Common myeloid progenitor, CD34-positive (primary cell): ENCODE data around the gene CCDC47.
A peak's percentile ranks its signal among the peaks of the same experiment; 100 is the strongest.

Experiments used
- CTCF ChIA-PET: fragments of 350-600 bp; sonication (Branson Sonifier 250); formaldehyde crosslinking; loops from one replicate; lab custom pipeline; 2021; ENCODE audit warnings: antibody characterized with exemption; lab: Charles Lee
- POLR2A ChIA-PET: fragments of 350-600 bp; sonication (Branson Sonifier 250); formaldehyde crosslinking; loops from one replicate; lab custom pipeline; 2021; ENCODE audit warnings: antibody characterized with exemption; lab: Charles Lee
- DNase-seq, 3 donors: peaks; one replicate each; pipeline versions ENCODE4 v3.0.0 to v3.0.0-alpha.2; 2013
- H3K27ac ChIP-seq, 2 experiments: 1 replicate in 1 of 2; 2 replicates in 1 of 2; pipeline ENCODE4 v1.7.0; 2013; ENCODE audit warnings: inconsistent platforms in 2 of 2, low read length in 2 of 2, mild to moderate bottlenecking in 2 of 2, low read depth in 1 of 2, moderate library complexity in 1 of 2; ENCODE audit not compliant: severe bottlenecking in 2 of 2, insufficient read depth in 1 of 2, poor library complexity in 1 of 2
- H3K27me3 ChIP-seq, 5 experiments: replicated peaks in 2 of 5; 1 replicate in 3 of 5; 2 replicates in 2 of 5; pipeline versions ENCODE4 v1.6.1 to v1.7.0; 2013; ENCODE audit warnings: low read length in 4 of 5, mild to moderate bottlenecking in 2 of 5, moderate library complexity in 2 of 5, inconsistent platforms in 1 of 5; ENCODE audit not compliant: insufficient read depth in 5 of 5, control insufficient read depth in 4 of 5
- H3K36me3 ChIP-seq, 4 experiments: 1 replicate in 2 of 4; 2 replicates in 2 of 4; pipeline versions ENCODE4 v1.6.1 to v1.7.0; 2013; ENCODE audit warnings: low read length in 3 of 4, control low read depth in 1 of 4, mild to moderate bottlenecking in 1 of 4; ENCODE audit not compliant: control insufficient read depth in 4 of 4, insufficient read depth in 4 of 4
- H3K4me1 ChIP-seq, 4 experiments: 1 replicate in 3 of 4; 2 replicates in 1 of 4; pipeline versions ENCODE4 v1.6.1 to v1.7.1; 2013; ENCODE audit warnings: low read length in 3 of 4, mild to moderate bottlenecking in 3 of 4, control low read depth in 1 of 4, inconsistent platforms in 1 of 4, moderate library complexity in 1 of 4; ENCODE audit not compliant: control insufficient read depth in 4 of 4, insufficient read depth in 4 of 4; ENCODE audit errors: control extremely low read depth in 1 of 4
- H3K4me3 ChIP-seq, 7 experiments: 1 replicate in 4 of 7; 2 replicates in 3 of 7; pipeline versions ENCODE4 v1.5.1 to v1.7.0; 2013; ENCODE audit warnings: mild to moderate bottlenecking in 7 of 7, low read length in 6 of 7, moderate library complexity in 6 of 7, inconsistent platforms in 2 of 7, low read depth in 2 of 7, control low read depth in 1 of 7; ENCODE audit not compliant: insufficient read depth in 4 of 7, control insufficient read depth in 1 of 7; ENCODE audit errors: extremely low read depth in 1 of 7
- H3K9me3 ChIP-seq, 5 experiments: 1 replicate in 4 of 5; 2 replicates in 1 of 5; pipeline versions ENCODE4 v1.6.1 to v1.7.1; 2013; ENCODE audit warnings: low read length in 4 of 5, mild to moderate bottlenecking in 2 of 5, inconsistent platforms in 1 of 5, low read depth in 1 of 5, moderate library complexity in 1 of 5; ENCODE audit not compliant: control insufficient read depth in 4 of 5, insufficient read depth in 2 of 5; ENCODE audit errors: control extremely low read depth in 1 of 5
- WGBS: methylation state at CpG from one replicate; pipeline ENCODE4 v1.1.5; 2013; ENCODE audit not compliant: insufficient coverage; 5-methylcytosine and 5-hydroxymethylcytosine counted together

CCDC47 gene

DNA sequence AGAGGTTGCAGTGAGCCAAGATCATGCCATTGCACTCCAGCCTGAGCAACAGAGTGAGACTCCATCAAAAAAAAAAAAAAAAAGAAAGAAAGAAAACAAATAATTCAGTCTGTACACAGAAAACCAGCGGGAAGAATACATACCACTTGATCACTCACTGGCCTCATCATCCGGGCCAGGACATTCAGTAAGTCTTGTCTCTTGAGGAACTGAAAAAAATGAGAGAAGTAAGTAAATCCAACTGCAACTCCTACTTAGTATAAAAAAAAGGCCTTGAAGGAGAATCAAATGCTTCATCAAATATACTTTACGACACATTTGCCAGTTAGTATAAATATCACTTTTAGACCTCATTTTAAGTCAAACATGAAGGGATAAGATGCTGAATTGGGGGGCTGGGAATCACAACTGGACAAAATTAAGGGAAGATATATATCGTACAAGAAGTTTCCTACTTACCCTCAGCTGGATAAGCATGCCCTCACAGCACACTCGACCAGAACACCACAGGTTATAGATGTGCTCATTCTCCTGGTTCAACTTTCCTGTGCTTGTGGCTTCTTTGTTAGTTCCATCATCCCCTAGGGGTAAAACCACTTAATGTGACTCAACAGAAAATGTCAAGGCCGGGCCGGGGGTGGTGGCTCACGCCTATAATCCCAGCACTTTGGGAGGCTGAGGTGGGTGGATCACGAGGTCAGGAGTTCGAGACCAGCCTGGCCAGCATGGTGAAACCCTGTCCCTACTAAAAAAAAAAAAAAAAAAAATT lies 12.4 kb downstream of the CCDC47 start:
- H3K4me1 ChIP-seq, result peaks cover 13 to 25% (median 18%) of the 10 kb centered on the region in 4 experiments
- no peak overlapping the region for H3K4me3 ChIP-seq
- 56% methylated on average over 2 of the region's 10 CpGs for WGBS
- peaks cover 18 to 66% (median 44%) of the 10 kb centered on the region in 4 experiments for H3K36me3 ChIP-seq
- DNase-seq, result peak in 2 of 3 donors; percentile 48 to 54
- no peak overlapping the region for H3K27ac ChIP-seq
- H3K9me3 ChIP-seq, result no peaks in the 10 kb centered on the region
- CTCF ChIA-PET, result interaction anchor here (1.6 to 4.9 kb wide), 3 partner anchors 11 to 19 kb away, joined by 4 to 17 read pairs (median 4); no protein-coding TSS in a partner anchor
- POLR2A ChIA-PET, result interaction anchor here (0.6 to 2.2 kb wide), 4 partner anchors 8 to 819 kb away, joined by 3 to 11 read pairs (median 6); partner anchors contain the start of genes CCDC47 and DDX42
- no peaks in the 10 kb centered on the region for H3K27me3 ChIP-seq

- no CpG with 5 or more reads among the region's 2 CpGs for WGBS
- CTCF ChIA-PET, result no interaction called here
- Histone ChIP-seq H3K4me3 (no peak overlapping the region), H3K4me1 (peaks cover 13 to 26% (median 19%) of the 10 kb centered on the region in 4 experiments), H3K27me3 (no peaks in the 10 kb centered on the region), H3K9me3 (no peaks in the 10 kb centered on the region), H3K27ac (no peak overlapping the region), H3K36me3 (peaks cover 26 to 66% (median 46%) of the 10 kb centered on the region in 4 experiments)
- DNase-seq, result no peak
- POLR2A ChIA-PET, result no interaction called here
Measured at GRCh38 chr17:63758428-63758827, 15.0 kb downstream of the CCDC47 start.

GRCh38 chr17:63754046-63754445 lies 19.4 kb downstream of the CCDC47 start:
- CTCF ChIA-PET, result interaction anchor here (0.9 kb wide), 1 partner anchor 19 kb away, joined by 4 read pairs; the partner anchor contains the start of genes CCDC47 and DDX42
- 100% methylated on average over 2 of the region's 3 CpGs for WGBS
- Histone ChIP-seq H3K27ac (no peak overlapping the region), H3K36me3 (peaks cover 22 to 65% (median 36%) of the 10 kb centered on the region in 4 experiments), H3K4me1 (peaks cover 7 to 27% (median 26%) of the 10 kb centered on the region in 4 experiments), H3K9me3 (no peaks in the 10 kb centered on the region), H3K4me3 (no peak overlapping the region), H3K27me3 (no peaks in the 10 kb centered on the region)
- POLR2A ChIA-PET, result no interaction called here
- DNase-seq, result no peak

- peaks cover 7 to 27% (median 26%) of the 10 kb centered on the region in 4 experiments for H3K4me1 ChIP-seq
- no peak overlapping the region for H3K27ac ChIP-seq
- ChIA-PET POLR2A (interaction anchor here (1.0 to 1.2 kb wide), 2 partner anchors 8 to 11 kb away, joined by 3 read pairs; no protein-coding TSS in a partner anchor), CTCF (interaction anchor here (1.0 to 1.5 kb wide), 3 partner anchors 10 to 51 kb away, joined by 3 to 7 read pairs (median 3); no protein-coding TSS in a partner anchor)
- no peaks in the 10 kb centered on the region for H3K27me3 ChIP-seq
- H3K4me3 ChIP-seq, result no peak overlapping the region
- no peaks in the 10 kb centered on the region for H3K9me3 ChIP-seq
- H3K36me3 ChIP-seq, result peaks cover 19 to 60% (median 37%) of the 10 kb centered on the region in 4 experiments
- WGBS, result 100% methylated on average over 1 of the region's 1 CpG
- DNase-seq, result peak in 2 of 3 donors; percentile 26
Measured at GRCh38 chr17:63753215-63753614, 20.2 kb downstream of the CCDC47 start.

GRCh38 chr17:63752707-63753106 lies 20.7 kb downstream of the CCDC47 start:
- H3K4me1 ChIP-seq, result peaks cover 7 to 26% (median 24%) of the 10 kb centered on the region in 4 experiments
- ChIA-PET POLR2A (interaction anchor here (1.0 to 1.2 kb wide), 2 partner anchors 9 to 10 kb away, joined by 3 read pairs; no protein-coding TSS in a partner anchor), CTCF (interaction anchor here (1.0 to 1.6 kb wide), 4 partner anchors 10 to 51 kb away, joined by 3 to 7 read pairs (median 3); no protein-coding TSS in a partner anchor)
- WGBS, result 100% methylated on average over 1 of the region's 1 CpG
- no peak overlapping the region for H3K27ac ChIP-seq
- no peaks in the 10 kb centered on the region for H3K9me3 ChIP-seq
- DNase-seq, result no peak
- no peaks in the 10 kb centered on the region for H3K27me3 ChIP-seq
- no peak overlapping the region for H3K4me3 ChIP-seq
- H3K36me3 ChIP-seq, result peaks cover 16 to 57% (median 37%) of the 10 kb centered on the region in 4 experiments

GRCh38 chr17:63751806-63752205 lies 21.6 kb downstream of the CCDC47 start:
- CTCF ChIA-PET, result interaction anchor here (0.6 to 1.6 kb wide), 4 partner anchors 9 to 87 kb away, joined by 3 to 5 read pairs (median 3); no protein-coding TSS in a partner anchor
- no peaks in the 10 kb centered on the region for H3K9me3 ChIP-seq
- WGBS, result 0% methylated on average over 8 of the region's 8 CpGs
- peaks cover 14 to 57% (median 37%) of the 10 kb centered on the region in 4 experiments for H3K36me3 ChIP-seq
- H3K27me3 ChIP-seq, result no peaks in the 10 kb centered on the region
- H3K4me1 ChIP-seq, result peaks cover 4 to 26% (median 21%) of the 10 kb centered on the region in 4 experiments
- peak overlapping the region in 1 of 2 experiments; percentile 63 for H3K27ac ChIP-seq
- peak overlapping the region in 6 of 7 experiments; percentile 31 to 67 (median 50) for H3K4me3 ChIP-seq
- POLR2A ChIA-PET, result no interaction called here
- peak; percentile 70 to 88 (median 85) for DNase-seq
